ENCODE data around the gene PHACTR2. TPM values are rescaled to one million over a fixed set of nuclear protein-coding genes. Genes with fewer than 3 reads are reported as not detected.
"Not testable (repeated sequence)": the region's sequence is repeated elsewhere in the genome, so short reads cannot be mapped to it uniquely, and the experiment has no call there.

Gene PHACTR2
- total RNA-seq, 2 experiments from 2014 or later, result 24.2 to 26.2 TPM

- POLR2A ChIA-PET, result no interaction called here
- CTCF ChIA-PET, result interaction anchor here (1.0 kb wide), 1 partner anchor 13 kb away, joined by 4 read pairs; no protein-coding TSS in a partner anchor
Observed at GRCh38 chr6:143793280-143793619, 115.5 kb downstream of the PHACTR2 start.

DNA sequence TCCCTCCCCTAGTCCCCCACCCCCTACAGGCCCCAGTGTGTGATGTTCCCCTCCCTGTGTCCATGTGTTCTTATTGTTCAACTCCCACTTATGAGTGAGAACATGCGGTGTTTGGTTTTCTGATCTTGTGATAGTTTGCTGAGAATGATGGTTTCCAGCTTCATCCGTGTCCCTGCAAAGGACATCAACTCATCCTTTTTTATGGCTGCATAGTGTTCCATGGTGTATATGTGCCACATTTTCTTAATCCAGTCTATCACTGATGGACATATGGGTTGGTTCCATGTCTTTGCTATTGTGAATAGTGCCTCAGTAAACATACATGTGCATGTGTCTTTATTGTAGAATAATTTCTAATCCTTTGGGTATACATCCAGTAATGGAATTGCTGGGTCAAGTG, 118.8 kb downstream of the PHACTR2 start:
- CTCF ChIA-PET, POLR2A ChIA-PET: not testable (repeated sequence)

- POLR2A ChIA-PET, CTCF ChIA-PET: not testable (repeated sequence)
Observed at GRCh38 chr6:143798487-143798886, 120.7 kb downstream of the PHACTR2 start.

GRCh38 chr6:143802833-143803565, 125.2 kb downstream of the PHACTR2 start:
- ChIA-PET POLR2A (no interaction called here), CTCF (no interaction called here)

GRCh38 chr6:143803769-143804568, 126.2 kb downstream of the PHACTR2 start:
- POLR2A ChIA-PET, result no interaction called here
- CTCF ChIA-PET, result no interaction called here

DNA sequence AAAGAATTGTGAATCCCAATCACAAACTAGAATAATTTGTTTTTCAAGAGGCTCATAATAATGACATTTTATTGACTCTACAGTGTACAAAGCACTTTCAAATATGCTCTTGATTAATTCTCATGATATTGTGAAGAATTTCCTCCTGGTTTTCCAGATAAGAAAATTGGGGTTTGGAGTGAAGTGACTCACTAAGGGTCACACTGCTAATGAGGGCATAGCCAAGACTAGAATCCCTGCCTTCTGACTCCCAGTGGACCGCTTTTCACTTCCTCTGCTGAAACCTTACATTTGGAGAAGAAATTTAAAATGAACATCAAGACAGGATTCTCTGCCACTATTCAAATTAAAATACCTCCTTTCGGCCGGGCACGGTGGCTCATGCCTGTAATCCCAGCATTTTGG, 127.1 kb downstream of the PHACTR2 start:
- ChIA-PET CTCF (interaction anchor here (0.7 kb wide), 1 partner anchor 568 kb away, joined by 4 read pairs; no protein-coding TSS in a partner anchor), POLR2A (no interaction called here)

DNA sequence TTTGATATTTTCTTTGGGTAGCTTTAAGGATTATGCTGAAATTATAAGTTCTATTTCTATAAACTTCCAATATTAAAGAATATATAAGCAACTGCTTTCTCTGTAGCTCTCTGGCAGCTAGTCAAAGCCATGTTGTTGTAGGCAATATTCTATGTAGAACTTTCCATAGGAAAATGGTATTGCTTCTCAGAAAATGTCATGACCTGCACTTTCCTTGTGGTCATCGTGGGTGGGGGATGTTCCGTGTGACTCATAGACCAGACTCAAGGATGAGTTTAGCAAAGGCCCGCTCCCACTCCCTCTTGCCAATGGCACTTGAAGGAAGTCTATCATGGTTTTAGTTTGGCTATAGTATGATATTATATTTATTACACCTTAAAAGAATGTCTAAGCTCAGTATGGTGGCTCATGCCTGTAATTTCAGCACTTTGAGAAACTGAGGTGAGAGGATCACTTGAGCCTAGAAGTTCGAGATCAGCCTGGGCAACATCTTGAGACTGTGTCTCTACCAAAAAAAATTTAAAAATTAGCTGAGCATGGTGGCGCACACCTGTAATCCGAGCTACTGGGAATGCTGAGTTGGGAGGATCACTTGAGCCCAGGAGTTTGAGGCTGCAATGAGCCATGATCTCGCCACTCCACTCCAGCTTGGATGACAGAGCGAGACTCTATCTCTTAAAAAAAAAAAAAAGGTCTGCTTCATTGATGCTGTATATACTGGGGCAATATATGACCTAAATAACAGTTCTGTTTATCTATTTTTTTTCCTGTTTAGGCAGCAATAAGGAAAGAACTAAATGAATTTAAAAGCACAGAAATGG, 128.7 kb downstream of the PHACTR2 start:
- ChIA-PET POLR2A (interaction anchor here (0.6 to 1.1 kb wide), 2 partner anchors 37 to 961 kb away, joined by 4 to 5 read pairs; partner anchors contain the start of gene LTV1), CTCF (interaction anchor here (0.7 to 1.4 kb wide), 2 partner anchors 13 to 271 kb away, joined by 3 to 4 read pairs; no protein-coding TSS in a partner anchor)

GRCh38 chr6:143807103-143807772, 129.5 kb downstream of the PHACTR2 start:
- ChIA-PET POLR2A (interaction anchor here (1.1 kb wide), 1 partner anchor 36 kb away, joined by 5 read pairs; the partner anchor contains the start of gene LTV1), CTCF (interaction anchor here (0.7 to 1.4 kb wide), 2 partner anchors 14 to 271 kb away, joined by 3 to 4 read pairs; no protein-coding TSS in a partner anchor)

GRCh38 chr6:143810745-143811144, 133.0 kb downstream of the PHACTR2 start:
- CTCF ChIA-PET, result no interaction called here
- POLR2A ChIA-PET, result no interaction called here

DNA sequence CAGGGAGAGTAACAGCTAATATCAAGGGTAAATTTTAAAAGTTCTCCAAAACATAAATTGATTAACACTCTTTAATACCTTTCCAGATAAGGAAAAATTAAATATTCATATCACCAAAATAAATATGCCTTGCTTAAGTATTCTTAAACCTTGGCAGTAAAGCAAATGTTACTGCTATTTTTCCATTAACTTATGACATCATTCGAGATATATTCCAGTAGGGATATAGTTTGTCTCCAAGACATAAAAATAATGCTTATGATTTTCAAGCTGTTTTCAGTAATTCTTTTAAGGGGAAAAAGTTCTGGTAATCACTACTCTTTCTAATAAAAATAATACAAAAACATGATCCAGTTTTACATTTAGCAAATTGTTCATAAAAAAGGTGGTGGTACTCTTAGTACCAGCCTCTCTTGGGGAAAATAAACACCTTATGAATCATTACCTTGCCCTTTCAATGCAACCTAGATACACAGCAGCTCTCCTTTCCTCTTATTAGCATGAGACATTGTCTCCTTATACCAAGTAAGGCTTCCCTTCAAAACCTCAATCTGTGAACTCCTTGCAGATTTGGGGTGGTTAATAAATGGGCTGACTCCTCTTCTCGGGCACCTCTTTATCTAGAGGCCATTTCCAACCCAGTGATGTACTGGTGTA, 133.9 kb downstream of the PHACTR2 start:
- CTCF ChIA-PET, result no interaction called here
- POLR2A ChIA-PET, result no interaction called here

GRCh38 chr6:143817621-143818020, 139.9 kb downstream of the PHACTR2 start:
- ChIA-PET CTCF (no interaction called here), POLR2A (no interaction called here)

GRCh38 chr6:143821359-143821758, 143.6 kb downstream of the PHACTR2 start:
- CTCF ChIA-PET, result no interaction called here

DNA sequence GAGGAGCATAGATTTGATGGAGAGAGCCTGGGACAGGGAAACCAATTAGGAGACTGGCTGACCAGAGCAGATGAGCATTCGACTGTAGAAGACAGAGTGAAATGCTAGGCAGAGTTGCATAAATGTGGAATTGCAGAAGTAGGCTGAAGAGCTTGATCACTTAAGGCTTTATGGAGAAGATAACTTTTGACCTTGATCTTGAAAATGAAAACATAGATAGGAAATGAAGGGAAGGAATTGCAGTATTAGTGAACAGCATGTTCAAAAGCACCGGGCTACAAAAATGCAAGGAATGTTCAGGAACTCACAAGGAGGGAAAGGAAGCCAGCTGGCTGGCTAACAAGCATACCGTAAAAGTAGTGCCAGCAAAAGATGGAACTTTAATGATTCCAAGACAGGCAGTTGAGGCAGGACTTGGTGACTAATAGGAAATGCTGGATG, 144.8 kb downstream of the PHACTR2 start:
- CTCF ChIA-PET, result interaction anchor here (1.4 kb wide), 1 partner anchor 22 kb away, joined by 3 read pairs; no protein-coding TSS in a partner anchor
- POLR2A ChIA-PET, result no interaction called here

More at GRCh38 chr6:143821359-143821758, 143.6 kb downstream of the PHACTR2 start:
- POLR2A ChIA-PET, result no interaction called here

DNA sequence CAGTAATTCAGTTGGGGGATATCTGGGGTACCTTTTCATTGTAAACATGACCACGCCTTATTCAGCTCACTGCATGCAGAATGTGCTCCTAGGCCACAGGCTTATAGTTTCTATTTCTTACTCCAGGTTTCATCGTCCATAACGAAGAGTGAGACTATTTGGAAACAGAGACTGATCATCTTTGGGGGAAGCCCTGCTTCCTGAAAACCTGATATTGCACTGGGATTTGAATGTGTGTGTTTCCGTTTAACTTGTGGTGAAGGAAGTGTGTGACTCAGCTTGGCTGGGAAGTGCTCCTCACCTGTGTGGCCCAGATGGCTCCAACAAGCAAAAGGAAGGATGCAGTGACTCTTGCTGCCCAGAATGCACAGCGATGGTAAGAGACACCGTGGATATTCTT, 145.8 kb downstream of the PHACTR2 start:
- POLR2A ChIA-PET, result no interaction called here

DNA sequence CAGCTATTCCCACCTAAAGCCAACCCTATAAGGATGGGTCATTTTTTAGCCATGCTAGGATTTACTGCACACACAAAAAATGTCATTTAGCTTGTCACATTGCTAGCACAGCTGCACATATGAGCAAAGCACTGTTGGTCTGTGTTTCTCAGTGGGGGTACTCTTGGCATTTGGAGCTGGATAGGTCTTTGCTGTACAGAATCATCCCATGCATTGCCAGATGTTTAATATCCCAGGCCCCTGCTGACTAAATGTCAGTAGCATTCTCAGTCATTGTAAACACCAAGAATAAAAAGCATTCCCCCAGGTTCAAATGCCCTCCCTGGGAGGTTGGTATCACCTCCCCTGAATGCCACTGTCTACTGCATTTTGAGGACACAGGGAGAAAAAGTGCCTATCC, 150.8 kb downstream of the PHACTR2 start:
- ChIA-PET POLR2A (no interaction called here), CTCF (no interaction called here)

More for the DNA sequence above, 145.8 kb downstream of the PHACTR2 start:
- CTCF ChIA-PET, result interaction anchor here (1.4 kb wide), 1 partner anchor 21 kb away, joined by 3 read pairs; no protein-coding TSS in a partner anchor

DNA sequence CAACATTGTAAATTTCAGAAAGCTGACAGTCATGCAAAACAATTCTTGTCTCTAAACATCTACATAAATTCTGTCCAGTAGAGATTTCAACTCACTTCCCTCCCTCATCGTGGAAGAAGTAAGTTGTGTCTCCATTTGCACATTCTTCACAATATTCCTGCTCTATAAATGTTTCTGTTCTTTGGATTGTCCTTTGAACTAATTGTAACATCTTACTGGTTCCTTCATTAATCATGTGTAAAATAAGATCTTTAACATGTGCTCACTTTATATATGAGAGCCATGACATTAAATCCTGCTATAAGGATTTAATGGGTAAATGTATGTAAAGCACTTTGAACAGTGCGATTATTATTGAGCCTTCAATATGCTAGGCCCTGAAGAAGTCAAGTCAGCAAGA, 158.4 kb downstream of the PHACTR2 start:
- CTCF ChIA-PET, result interaction anchor here (0.5 to 1.0 kb wide), 2 partner anchors 103 to 261 kb away, joined by 4 to 6 read pairs; no protein-coding TSS in a partner anchor
- POLR2A ChIA-PET, result no interaction called here

GRCh38 chr6:143838395-143838794, 160.6 kb downstream of the PHACTR2 start:
- CTCF ChIA-PET, result no interaction called here
- POLR2A ChIA-PET, result no interaction called here

DNA sequence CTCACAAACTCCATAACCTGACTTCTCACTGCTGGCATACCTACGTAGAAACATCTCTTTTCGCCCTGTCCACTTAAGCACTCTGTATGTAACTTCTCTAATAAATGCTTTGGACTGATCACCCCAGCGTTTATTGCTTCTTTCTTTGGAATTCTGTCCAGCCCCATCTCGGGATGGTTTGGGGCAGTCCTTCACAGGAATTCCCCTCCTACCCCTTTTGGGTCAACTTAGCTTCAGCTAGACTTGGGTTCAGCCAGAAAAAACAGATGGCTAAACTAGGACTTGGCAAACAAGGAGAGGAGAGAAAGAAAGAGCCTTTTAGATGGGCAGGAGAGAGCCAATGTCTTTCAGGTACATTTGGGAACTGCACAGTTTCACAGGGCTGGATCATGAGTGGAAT, 161.4 kb downstream of the PHACTR2 start:
- CTCF ChIA-PET, result no interaction called here
- POLR2A ChIA-PET, result no interaction called here

Measured in activated CD8-positive, alpha-beta memory T cell treated with anti-CD3 and anti-CD28 coated beads for 36 hours (primary cell).